GM12878 (cell line): ENCODE results near the gene CCDC136.

ENCODE experiments used
- ATF3 ChIP-seq: IDR thresholded peaks from 2 replicates; pipeline ENCODE4 v1.6.1; 2011; ENCODE audit warnings: low read depth, mild to moderate bottlenecking, low read length, moderate library complexity, borderline replicate concordance; ENCODE audit errors: extremely low read depth
- BCLAF1 ChIP-seq: fragments of 450-650 bp; IDR thresholded peaks from 2 replicates; pipeline ENCODE4 v1.6.1; 2017; ENCODE audit warnings: antibody characterized with exemption, mild to moderate bottlenecking, moderate library complexity
- FOS ChIP-seq: IDR thresholded peaks from 3 replicates; pipeline ENCODE4 v1.6.1; 2011; ENCODE audit warnings: borderline replicate concordance; ENCODE audit not compliant: insufficient read length; ENCODE audit errors: extremely low read depth
- HCFC1 ChIP-seq: fragments of 150-350 bp; IDR thresholded peaks from 2 replicates; pipeline ENCODE4 v1.6.1; 2014; ENCODE audit warnings: low read length
- POLR2AphosphoS2 ChIP-seq: IDR thresholded peaks from 2 replicates; pipeline ENCODE4 v1.6.1; 2011; ENCODE audit warnings: low read depth, mild to moderate bottlenecking, low read length, improper control_type of control experiment, moderate library complexity
- ZNF207 ChIP-seq: fragments of 450-650 bp; IDR thresholded peaks from 2 replicates; pipeline ENCODE4 v1.6.1; 2014; ENCODE audit warnings: antibody characterized with exemption, mild to moderate bottlenecking, borderline replicate concordance

- TF ChIP-seq FOS (no peak), BCLAF1 (no peak), HCFC1 (no peak), ZNF207 (no peak), POLR2AphosphoS2 (no peak), ATF3 (no peak)
Observed at GRCh38 chr7:128841921-128842673, 50.3 kb downstream of the CCDC136 start.
